ENCODE measurements around the gene MAP7.

DNA sequence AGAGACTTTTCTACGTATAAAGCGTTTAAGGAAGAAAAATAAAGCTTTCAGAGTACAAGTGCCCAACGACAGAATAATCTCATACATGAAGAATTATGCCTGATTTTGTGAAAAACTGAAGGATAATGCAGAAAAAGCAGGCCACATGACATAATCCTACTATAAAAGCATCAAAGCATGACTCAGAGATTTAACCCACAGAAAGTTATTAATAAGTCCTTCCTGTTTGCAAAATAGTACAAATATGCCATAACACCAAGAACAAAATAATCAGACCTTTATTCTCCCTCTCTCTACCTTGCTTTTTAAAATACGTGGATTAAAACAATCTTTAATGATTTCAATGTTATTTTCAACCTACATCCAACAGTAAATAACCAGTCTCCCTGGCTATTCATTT is 142.0 kb downstream of the MAP7 start:
- TF ChIP-seq, protein P1, sequence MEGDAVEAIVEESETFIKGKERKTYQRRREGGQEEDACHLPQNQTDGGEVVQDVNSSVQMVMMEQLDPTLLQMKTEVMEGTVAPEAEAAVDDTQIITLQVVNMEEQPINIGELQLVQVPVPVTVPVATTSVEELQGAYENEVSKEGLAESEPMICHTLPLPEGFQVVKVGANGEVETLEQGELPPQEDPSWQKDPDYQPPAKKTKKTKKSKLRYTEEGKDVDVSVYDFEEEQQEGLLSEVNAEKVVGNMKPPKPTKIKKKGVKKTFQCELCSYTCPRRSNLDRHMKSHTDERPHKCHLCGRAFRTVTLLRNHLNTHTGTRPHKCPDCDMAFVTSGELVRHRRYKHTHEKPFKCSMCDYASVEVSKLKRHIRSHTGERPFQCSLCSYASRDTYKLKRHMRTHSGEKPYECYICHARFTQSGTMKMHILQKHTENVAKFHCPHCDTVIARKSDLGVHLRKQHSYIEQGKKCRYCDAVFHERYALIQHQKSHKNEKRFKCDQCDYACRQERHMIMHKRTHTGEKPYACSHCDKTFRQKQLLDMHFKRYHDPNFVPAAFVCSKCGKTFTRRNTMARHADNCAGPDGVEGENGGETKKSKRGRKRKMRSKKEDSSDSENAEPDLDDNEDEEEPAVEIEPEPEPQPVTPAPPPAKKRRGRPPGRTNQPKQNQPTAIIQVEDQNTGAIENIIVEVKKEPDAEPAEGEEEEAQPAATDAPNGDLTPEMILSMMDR (conservative IDR thresholded peaks at IDR 0.05), result no peak
- no peak for TF ChIP-seq ZFX (IDR thresholded peaks at IDR 0.05)
